HUES48 (cell line): ENCODE results near the gene SPG7.
"Not testable (repeated sequence)": the region's sequence is repeated elsewhere in the genome, so short reads cannot be mapped to it uniquely, and the experiment has no call there.

Experiments used
- H3K27ac ChIP-seq: one replicate; pipeline ENCODE4 v1.7.0; 2013; ENCODE audit warnings: low read depth, low read length, inconsistent platforms
- H3K27me3 ChIP-seq: 2 replicates; pipeline ENCODE4 v1.6.1; 2013; ENCODE audit warnings: mild to moderate bottlenecking, low read length; ENCODE audit not compliant: control insufficient read depth, insufficient read depth
- H3K36me3 ChIP-seq: 2 replicates; pipeline ENCODE4 v1.6.1; 2013; ENCODE audit warnings: low read length; ENCODE audit not compliant: control insufficient read depth, insufficient read depth
- H3K4me1 ChIP-seq: 2 replicates; pipeline ENCODE4 v1.6.1; 2013; ENCODE audit warnings: mild to moderate bottlenecking, low read length; ENCODE audit not compliant: control insufficient read depth, insufficient read depth
- H3K4me3 ChIP-seq: 2 replicates; pipeline ENCODE4 v1.5.1; 2013; ENCODE audit warnings: mild to moderate bottlenecking, low read depth, low read length
- H3K9ac ChIP-seq: 2 replicates; pipeline ENCODE4 v1.6.1; 2013; ENCODE audit warnings: mild to moderate bottlenecking, low read depth, low read length, moderate library complexity
- H3K9me3 ChIP-seq: 2 replicates; pipeline ENCODE4 v1.6.1; 2013; ENCODE audit warnings: low read length; ENCODE audit not compliant: control insufficient read depth, insufficient read depth

The SPG7 gene

DNA sequence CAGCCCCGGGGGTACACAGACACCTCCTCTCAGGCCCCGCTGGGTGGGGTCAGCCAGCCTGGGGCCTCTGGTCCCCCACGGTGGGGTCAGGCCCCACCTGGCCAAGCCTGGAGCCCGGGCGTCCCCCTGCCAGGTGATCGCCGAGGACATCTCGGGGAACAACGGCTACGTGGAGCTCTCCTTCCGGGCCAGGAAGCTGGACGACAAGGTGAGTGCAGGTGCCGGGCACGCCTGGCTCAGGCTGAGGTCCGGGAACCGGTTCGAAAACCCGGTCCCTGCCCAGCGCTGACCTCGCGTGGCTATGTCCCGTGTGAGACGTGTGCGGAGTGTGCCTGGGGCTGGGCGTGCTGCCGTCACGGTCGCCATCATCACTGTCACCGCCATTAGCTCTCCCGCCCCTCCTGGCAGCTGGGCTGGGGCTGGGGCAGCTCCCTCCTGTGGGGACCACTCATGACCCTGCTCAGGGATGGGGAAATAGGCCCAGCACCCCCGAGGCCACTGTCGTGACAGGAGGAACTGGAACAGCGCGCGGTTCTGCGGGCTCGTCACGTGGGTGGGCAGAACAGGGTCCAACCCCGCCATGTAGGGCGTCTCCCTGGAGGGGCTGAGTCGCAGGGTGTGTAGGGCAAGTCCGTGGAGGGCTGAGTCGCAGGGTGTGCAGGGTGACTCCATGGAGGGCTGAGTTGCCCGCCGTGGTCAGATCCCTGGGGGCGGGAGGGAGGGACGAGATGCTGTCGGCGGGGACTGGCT lies 75.9 kb downstream of the SPG7 start:
- peaks cover 17% of the 10 kb centered on the region for H3K9me3 ChIP-seq
- no peaks in the 10 kb centered on the region for H3K4me1 ChIP-seq
- no peak overlapping the region for H3K27ac ChIP-seq
- no peaks in the 10 kb centered on the region for H3K27me3 ChIP-seq
- H3K9ac ChIP-seq, result no peak overlapping the region
- no peak overlapping the region for H3K4me3 ChIP-seq
- H3K36me3 ChIP-seq, result peaks cover 43% of the 10 kb centered on the region

DNA sequence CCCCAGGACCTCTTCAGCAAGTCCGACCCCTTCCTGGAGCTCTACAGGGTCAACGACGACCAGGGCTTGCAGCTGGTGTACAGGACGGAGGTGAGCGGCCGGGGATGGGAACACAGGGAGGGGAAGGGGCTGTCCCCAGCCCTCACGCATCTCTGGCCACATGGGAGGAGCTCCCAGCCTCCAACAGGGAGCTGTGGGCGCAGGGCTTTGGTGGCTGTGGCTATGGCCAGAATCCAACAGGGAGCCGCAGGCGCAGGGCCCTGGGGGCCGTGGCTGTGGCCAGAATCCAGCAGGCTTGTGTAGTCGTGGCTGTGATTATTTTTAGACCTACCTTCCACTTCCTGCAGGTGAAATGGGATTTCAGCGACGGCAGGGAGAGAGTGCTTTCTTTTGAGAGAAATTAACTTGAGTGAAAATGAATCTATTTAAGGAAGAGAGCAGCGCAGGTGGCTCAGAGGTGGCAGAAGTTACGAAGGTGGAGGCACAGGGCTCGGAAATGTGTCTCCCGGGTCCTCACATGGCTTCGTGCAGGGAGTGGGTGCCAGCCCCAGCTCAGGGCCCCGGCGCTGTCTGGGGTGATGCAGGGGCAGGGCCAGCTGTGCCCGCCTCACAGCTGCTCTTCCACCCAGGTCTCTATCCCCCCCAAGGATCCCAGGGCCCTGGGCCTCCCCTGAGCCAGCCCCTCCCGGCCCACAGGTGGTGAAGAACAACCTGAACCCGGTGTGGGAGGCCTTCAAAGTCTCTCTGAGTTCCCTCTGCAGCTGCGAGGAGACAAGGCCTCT lies 76.8 kb downstream of the SPG7 start:
- Histone ChIP-seq H3K27ac (no peak overlapping the region), H3K36me3 (peaks cover 40% of the 10 kb centered on the region), H3K27me3 (no peaks in the 10 kb centered on the region), H3K4me3 (no peak overlapping the region), H3K4me1 (no peaks in the 10 kb centered on the region), H3K9me3 (peaks cover 12% of the 10 kb centered on the region), H3K9ac (no peak overlapping the region)

DNA sequence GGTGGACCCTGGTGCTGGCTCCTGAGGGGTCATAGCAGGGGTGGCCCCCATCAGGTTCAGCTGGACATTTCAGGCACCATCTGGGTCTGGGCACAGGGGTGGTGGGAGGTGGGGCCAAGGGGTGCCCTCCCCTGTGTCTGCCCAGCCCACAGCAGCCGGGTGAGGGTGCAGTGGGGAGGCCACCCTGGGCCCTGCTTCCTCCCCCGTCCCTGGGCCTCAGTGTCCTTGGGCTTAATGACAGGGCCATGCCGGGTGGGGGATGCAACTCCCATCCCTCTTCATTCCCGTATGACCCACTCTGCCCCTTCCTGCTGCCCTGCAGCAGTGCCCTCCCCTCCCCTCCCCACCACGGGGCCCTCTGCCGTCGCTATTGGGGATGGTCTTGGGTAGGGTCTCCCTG lies 78.0 kb downstream of the SPG7 start:
- Histone ChIP-seq H3K9ac (no peak overlapping the region), H3K27me3 (no peaks in the 10 kb centered on the region), H3K27ac (no peak overlapping the region), H3K4me3 (no peak overlapping the region), H3K36me3 (peaks cover 28% of the 10 kb centered on the region), H3K4me1 (no peaks in the 10 kb centered on the region), H3K9me3 (peaks cover 12% of the 10 kb centered on the region)

DNA sequence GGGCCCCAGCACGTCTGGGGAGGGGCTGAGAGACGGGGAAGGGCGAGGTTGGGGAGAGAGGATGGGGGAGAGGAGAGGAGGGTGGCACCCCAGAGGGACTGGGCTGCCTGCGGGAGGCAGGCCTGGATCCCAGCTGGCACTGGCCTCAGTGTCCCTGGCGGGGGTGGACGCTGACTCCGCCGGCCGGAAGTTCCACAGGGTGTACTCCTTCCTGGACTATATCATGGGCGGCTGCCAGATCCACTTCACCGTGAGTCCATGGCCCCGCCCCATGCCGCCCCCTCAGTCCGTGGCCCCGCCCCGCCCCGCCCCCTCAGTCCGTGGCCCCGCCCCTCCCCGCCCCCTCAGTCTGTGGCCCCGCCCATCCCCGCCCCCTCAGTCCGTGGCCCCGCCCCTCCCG lies 78.7 kb downstream of the SPG7 start:
- H3K36me3 ChIP-seq, result peaks cover 23% of the 10 kb centered on the region
- H3K4me3 ChIP-seq, result no peak overlapping the region
- H3K27me3 ChIP-seq, result no peaks in the 10 kb centered on the region
- no peak overlapping the region for H3K27ac ChIP-seq
- H3K9ac ChIP-seq, result no peak overlapping the region
- no peaks in the 10 kb centered on the region for H3K4me1 ChIP-seq
- H3K9me3 ChIP-seq, result peaks cover 12% of the 10 kb centered on the region

DNA sequence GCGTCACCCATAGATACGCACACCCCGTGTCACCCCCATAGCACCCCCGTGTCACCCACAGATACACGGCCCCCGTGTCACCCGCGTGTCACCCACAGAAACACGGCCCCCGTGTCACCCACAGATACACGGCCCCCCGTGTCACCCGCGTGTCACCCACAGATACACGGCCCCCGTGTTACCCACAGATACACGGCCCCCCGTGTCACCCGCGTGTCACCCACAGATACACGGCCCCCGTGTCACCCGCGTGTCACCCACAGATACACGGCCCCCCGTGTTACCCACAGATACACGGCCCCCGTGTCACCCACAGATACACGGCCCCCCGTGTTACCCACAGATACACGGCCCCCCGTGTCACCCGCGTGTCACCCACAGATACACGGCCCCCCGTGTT lies 79.5 kb downstream of the SPG7 start:
- not testable (repeated sequence) for H3K9ac ChIP-seq, H3K27ac ChIP-seq, H3K4me1 ChIP-seq, H3K4me3 ChIP-seq, H3K27me3 ChIP-seq
- Histone ChIP-seq H3K9me3 (peaks cover 12% of the 10 kb centered on the region), H3K36me3 (peaks cover 16% of the 10 kb centered on the region)

DNA sequence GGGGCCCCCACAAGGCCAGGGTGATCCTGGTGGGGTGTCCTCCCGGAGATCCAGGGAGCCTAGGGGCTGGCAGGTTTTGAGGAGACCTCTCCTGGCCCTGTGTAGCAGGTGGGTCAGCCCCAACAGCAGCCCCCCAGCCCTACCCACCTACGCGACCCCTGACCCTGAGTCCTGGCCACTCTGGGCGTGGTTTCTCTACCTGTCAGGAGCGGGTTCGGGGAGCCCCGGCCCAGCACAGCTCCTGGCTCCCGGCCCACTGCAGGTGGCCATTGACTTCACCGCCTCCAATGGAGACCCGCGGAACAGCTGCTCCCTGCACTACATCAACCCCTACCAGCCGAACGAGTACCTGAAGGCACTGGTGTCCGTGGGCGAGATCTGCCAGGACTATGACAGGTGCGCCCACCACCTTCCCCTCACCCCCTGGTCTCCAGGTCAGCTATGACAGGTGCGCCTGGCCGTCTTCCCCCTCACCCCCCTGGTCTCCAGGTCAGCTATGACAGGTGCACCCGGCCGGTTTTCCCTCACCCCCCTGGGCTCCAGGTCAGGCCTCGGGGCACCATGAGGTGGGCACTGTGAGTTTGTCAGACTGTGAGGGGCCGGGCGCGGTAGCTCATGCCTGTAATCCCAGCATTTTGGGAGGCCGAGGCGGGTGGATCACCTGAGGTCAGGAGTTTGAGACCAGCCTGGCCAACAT lies 80.4 kb downstream of the SPG7 start:
- H3K27ac ChIP-seq, result no peak overlapping the region
- H3K4me1 ChIP-seq, result no peaks in the 10 kb centered on the region
- H3K9ac ChIP-seq, result no peak overlapping the region
- H3K36me3 ChIP-seq, result peaks cover 16% of the 10 kb centered on the region
- no peaks in the 10 kb centered on the region for H3K27me3 ChIP-seq
- H3K4me3 ChIP-seq, result no peak overlapping the region
- peaks cover 12% of the 10 kb centered on the region for H3K9me3 ChIP-seq

DNA sequence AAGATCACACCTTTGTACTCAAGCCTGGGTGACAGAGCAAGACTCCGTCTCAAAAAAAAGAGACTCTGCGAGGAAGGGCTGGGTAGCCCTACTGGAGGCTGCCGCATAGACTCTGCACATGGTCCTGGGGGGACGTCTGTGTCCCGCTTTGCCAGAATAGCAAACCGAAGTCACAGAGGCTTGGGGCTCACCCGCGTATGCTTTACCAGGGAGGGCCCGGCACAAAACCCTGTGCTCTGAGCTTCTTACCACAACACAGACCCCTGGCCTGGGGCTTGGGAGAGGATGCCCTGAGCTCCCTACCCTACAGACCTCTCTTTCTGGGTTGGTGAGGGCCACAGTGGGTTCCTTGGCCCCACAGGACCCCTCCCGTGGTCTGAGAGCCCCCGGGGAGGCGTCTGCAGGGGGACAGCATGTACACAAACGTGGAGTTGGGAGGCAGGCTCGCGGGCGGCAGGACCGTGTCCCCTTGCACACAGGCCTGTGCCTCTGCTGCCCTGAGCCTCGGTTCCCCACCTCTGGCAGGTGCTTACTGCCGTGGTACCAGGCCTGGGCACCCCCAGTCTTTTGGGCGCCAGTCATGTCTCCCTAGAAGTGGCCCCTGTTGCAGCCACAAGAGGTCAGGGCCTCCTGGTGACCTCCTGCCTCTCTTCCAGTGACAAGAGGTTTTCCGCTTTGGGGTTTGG lies 81.2 kb downstream of the SPG7 start:
- Histone ChIP-seq H3K9me3 (peaks cover 12% of the 10 kb centered on the region), H3K27ac (no peak overlapping the region), H3K4me1 (no peaks in the 10 kb centered on the region), H3K36me3 (peaks cover 10% of the 10 kb centered on the region), H3K4me3 (no peak overlapping the region), H3K9ac (no peak overlapping the region), H3K27me3 (no peaks in the 10 kb centered on the region)

DNA sequence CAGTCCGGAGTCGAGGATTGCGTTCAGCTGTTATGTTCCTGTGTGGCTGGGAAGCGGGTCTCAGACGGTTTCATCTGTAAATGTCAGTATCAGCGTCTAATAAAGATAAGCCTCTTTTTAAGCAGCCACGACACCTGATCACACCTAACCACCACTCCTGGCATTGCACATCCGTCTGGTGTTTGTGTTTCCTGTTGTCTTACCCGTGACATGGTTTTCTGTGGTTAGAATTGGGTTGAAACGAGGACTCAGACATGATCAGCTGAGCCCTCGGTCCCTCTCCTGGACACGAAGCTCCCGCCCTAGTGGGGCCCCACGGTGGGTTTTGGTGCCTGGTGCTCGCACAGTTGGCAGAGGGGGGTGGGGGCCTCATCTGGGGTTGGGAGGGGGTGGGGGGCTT lies 85.6 kb downstream of the SPG7 start:
- H3K27me3 ChIP-seq, result no peaks in the 10 kb centered on the region
- no peak overlapping the region for H3K4me3 ChIP-seq
- H3K9ac ChIP-seq, result no peak overlapping the region
- H3K9me3 ChIP-seq, result no peaks in the 10 kb centered on the region
- H3K27ac ChIP-seq, result no peak overlapping the region
- peaks cover 9% of the 10 kb centered on the region for H3K36me3 ChIP-seq
- no peaks in the 10 kb centered on the region for H3K4me1 ChIP-seq

DNA sequence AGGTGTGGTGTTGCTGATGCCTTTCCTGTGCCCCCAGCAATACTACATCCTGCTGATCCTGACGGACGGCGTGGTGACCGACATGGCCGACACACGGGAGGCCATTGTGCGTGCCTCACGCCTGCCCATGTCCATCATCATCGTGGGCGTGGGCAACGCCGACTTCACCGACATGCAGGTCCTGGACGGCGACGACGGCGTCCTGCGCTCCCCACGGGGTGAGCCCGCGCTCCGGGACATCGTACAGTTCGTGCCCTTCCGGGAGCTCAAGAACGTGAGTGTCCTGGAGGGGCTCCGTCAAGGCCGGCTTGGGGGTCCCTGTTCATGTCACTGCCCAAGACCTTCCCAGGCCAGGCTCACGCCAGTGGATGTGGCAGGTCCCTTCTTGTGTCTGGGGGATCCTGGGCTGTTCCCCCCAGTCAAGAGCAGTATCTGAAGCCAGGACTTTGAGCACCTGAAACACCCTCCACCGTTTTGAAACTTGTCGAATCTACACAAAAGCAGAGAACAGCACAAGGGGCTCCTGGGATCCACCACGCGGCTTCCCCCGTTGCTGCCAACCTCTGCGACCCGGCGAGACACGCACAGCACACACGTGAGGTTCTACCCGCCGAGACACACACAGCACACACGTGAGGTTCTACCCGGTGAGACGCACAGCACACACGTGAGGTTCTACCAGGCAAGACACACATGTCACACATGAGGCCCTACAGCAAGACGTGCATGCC lies 87.3 kb downstream of the SPG7 start:
- H3K4me3 ChIP-seq, result no peak overlapping the region
- H3K27ac ChIP-seq, result no peak overlapping the region
- H3K9me3 ChIP-seq, result no peaks in the 10 kb centered on the region
- no peaks in the 10 kb centered on the region for H3K4me1 ChIP-seq
- H3K36me3 ChIP-seq, result peaks cover 4% of the 10 kb centered on the region; the same call in 1 of the 2 replicates
- H3K27me3 ChIP-seq, result no peaks in the 10 kb centered on the region
- H3K9ac ChIP-seq, result no peak overlapping the region

DNA sequence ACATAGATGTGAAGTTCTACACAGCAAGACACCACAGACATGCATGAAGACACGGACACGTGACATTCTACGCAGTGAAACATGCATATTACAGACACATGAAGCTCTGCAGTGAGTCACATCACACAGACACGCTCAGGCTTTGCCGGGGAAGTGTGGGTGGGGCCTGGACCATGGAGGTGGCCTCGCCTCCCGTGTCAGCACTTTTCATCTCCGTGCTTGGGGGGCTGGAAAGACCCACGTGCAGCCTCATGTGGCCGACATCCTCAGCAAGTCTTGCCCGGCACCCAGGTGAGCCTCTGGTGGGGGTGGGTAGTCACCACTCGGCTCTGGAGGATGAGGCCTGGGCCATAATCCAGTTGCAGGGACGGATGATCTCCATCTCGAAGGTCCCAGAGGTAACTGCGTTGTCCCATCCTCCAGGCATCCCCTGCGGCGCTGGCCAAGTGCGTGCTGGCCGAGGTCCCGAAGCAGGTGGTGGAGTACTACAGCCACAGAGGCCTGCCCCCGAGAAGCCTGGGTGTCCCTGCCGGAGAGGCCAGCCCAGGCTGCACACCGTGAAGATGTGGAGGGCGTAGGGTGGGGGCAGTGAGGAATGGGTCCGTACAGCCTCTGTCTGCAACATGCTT lies 88.0 kb downstream of the SPG7 start:
- no peaks in the 10 kb centered on the region for H3K27me3 ChIP-seq
- H3K9ac ChIP-seq, result no peak overlapping the region
- no peaks in the 10 kb centered on the region for H3K9me3 ChIP-seq
- peaks cover 4% of the 10 kb centered on the region; the same call in 1 of the 2 replicates for H3K36me3 ChIP-seq
- no peak overlapping the region for H3K4me3 ChIP-seq
- no peaks in the 10 kb centered on the region for H3K4me1 ChIP-seq
- no peak overlapping the region for H3K27ac ChIP-seq
